RWPE2 (cell line): ENCODE data around the gene HEPACAM.

ENCODE experiments used
- ATAC-seq: fragments of 200-7000 bp; cut with Tn5 transposase; 3 replicates; pipeline ENCODE4 v1.9.1; 2021; ENCODE audit warnings: low read depth
- DNase-seq: peaks from one replicate; pipeline ENCODE4 v3.0.0-alpha.2; 2020; ENCODE audit warnings: low spot score
- H3K27ac ChIP-seq: fragments of 450-650 bp; 2 replicates; pipeline ENCODE4 v1.5.1; 2017; ENCODE audit warnings: mild to moderate bottlenecking; ENCODE audit not compliant: poor library complexity, severe bottlenecking
- H3K27me3 ChIP-seq: fragments of 250-450 bp; sonication (Bioruptor Pico); 2 replicates; pipeline ENCODE4 v1.5.1; 2021; ENCODE audit warnings: mild to moderate bottlenecking, moderate library complexity; ENCODE audit not compliant: insufficient read depth, poor library complexity, severe bottlenecking
- H3K36me3 ChIP-seq: fragments of 250-450 bp; sonication (Bioruptor Pico); 2 replicates; pipeline ENCODE4 v1.5.1; 2020; ENCODE audit warnings: low read depth, mild to moderate bottlenecking, moderate library complexity
- H3K4me1 ChIP-seq: fragments of 250-450 bp; sonication (Bioruptor Pico); 2 replicates; pipeline ENCODE4 v1.5.1; 2021; ENCODE audit warnings: mild to moderate bottlenecking, moderate library complexity; ENCODE audit not compliant: insufficient read depth, poor library complexity, severe bottlenecking
- H3K4me3 ChIP-seq: fragments of 250-450 bp; sonication (Bioruptor Pico); 2 replicates; pipeline ENCODE4 v1.5.1; 2021; ENCODE audit warnings: mild to moderate bottlenecking, moderate library complexity; ENCODE audit not compliant: severe bottlenecking
- H3K9me3 ChIP-seq: fragments of 250-450 bp; sonication (Bioruptor Pico); 2 replicates; pipeline ENCODE4 v1.5.1; 2021; ENCODE audit warnings: mild to moderate bottlenecking, moderate library complexity; ENCODE audit not compliant: severe bottlenecking
- TF ChIP-seq, protein P1 (sequence below): fragments of 450-650 bp; IDR thresholded peaks from one replicate; pipeline ENCODE4 v1.5.1; 2017; ENCODE audit warnings: mild to moderate bottlenecking, moderate library complexity; ENCODE audit not compliant: poor library complexity, severe bottlenecking

Gene HEPACAM

DNA sequence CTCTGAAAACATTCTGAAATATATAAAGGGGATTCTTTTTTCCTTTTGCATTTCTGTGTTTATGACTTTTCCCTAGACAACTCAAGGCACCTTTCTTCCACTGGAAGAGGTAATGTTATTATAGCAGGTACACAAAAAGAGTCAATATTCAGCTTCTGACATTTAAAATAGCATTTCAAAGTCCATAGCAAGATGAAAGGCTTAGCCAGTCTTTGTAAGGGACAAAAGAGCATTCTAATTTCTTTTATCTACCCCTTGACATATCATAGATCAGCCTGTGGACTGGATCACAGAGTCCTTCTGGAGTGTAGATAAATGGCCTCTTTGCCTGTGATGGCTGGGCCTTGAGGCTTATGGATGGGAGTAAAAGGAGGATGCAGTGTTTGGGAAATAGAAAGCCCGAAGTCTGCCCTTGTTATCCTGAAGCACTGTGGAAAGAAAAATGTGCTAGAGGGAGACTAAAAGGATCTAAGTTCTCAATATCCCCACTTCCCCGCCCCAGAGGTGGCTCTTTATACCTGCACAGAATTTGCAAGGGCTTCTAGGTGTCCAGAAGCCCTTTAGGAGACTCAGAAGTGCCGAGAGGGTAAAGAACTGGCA lies 1.6 kb upstream of the HEPACAM start:
- H3K4me1 ChIP-seq, result no peaks in the 10 kb centered on the region
- no peak overlapping the region for H3K4me3 ChIP-seq
- no peaks in the 10 kb centered on the region for H3K9me3 ChIP-seq
- DNase-seq (no peak), ATAC-seq (no peak)
- TF ChIP-seq, protein P1, sequence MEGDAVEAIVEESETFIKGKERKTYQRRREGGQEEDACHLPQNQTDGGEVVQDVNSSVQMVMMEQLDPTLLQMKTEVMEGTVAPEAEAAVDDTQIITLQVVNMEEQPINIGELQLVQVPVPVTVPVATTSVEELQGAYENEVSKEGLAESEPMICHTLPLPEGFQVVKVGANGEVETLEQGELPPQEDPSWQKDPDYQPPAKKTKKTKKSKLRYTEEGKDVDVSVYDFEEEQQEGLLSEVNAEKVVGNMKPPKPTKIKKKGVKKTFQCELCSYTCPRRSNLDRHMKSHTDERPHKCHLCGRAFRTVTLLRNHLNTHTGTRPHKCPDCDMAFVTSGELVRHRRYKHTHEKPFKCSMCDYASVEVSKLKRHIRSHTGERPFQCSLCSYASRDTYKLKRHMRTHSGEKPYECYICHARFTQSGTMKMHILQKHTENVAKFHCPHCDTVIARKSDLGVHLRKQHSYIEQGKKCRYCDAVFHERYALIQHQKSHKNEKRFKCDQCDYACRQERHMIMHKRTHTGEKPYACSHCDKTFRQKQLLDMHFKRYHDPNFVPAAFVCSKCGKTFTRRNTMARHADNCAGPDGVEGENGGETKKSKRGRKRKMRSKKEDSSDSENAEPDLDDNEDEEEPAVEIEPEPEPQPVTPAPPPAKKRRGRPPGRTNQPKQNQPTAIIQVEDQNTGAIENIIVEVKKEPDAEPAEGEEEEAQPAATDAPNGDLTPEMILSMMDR, result no peak
- H3K27ac ChIP-seq, result no peak overlapping the region
- H3K36me3 ChIP-seq, result no peaks in the 10 kb centered on the region
- H3K27me3 ChIP-seq, result no peaks in the 10 kb centered on the region

DNA sequence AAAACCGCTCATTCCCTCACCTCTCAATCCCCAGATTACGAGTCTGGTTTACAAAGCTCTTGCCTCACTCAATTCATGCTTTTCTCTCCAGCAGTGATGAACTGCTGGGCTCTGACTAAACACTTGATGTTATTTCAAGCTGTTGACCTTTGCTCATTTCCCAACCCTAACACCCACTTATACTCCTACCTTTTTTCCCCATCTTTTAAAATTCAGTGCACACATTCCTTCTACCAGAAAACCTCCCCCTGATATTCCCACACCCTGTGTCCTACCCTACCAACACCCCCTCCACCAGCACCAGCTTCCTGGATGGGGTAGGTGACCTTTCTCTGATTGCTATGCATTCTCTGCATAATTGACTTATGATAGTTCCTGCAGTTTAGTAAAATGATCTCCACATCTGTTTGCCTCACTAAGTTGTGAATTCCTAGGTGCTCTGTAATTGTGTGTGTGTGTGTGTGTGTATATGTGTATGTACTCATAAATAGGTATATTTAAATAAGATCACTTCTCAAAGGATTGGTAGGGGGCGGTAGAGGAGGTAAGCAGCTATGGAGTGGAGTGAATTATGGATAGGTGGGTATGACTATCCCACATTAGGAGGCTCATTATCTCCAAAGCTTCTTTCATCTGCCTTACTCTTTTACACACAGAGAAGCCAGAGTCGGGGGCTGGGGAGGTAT lies 842 bp downstream of the HEPACAM start:
- Histone ChIP-seq H3K36me3 (no peaks in the 10 kb centered on the region), H3K27ac (no peak overlapping the region), H3K27me3 (no peaks in the 10 kb centered on the region), H3K4me1 (no peaks in the 10 kb centered on the region), H3K4me3 (no peak overlapping the region), H3K9me3 (no peaks in the 10 kb centered on the region)
- no peak for DNase-seq
- TF ChIP-seq, protein P1, result no peak
- peak; percentile 70 for ATAC-seq

DNA sequence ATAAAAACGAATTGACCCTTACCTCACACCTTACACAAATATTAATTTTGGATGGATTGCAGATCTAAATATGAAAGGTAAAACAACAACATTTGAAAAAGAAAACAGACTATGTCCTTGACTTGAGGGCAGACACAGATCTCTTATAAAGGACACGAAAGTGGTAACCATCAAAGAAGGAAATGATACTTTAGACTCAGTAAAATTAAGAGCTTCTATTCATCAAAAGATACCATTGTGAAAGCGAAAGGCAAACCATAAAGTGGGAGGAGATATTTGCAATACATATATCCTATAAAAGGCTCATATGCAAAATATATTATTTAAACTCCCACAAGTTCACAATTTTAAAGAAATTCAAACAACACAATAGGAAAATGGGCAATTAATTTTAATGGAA lies 5.0 kb downstream of the HEPACAM start:
- DNase-seq (no peak), ATAC-seq (no peak)
- H3K9me3 ChIP-seq, result no peaks in the 10 kb centered on the region
- TF ChIP-seq, protein P1, result no peak
- no peaks in the 10 kb centered on the region for H3K27me3 ChIP-seq
- no peaks in the 10 kb centered on the region for H3K36me3 ChIP-seq
- no peak overlapping the region for H3K27ac ChIP-seq
- H3K4me3 ChIP-seq, result no peak overlapping the region
- H3K4me1 ChIP-seq, result no peaks in the 10 kb centered on the region

DNA sequence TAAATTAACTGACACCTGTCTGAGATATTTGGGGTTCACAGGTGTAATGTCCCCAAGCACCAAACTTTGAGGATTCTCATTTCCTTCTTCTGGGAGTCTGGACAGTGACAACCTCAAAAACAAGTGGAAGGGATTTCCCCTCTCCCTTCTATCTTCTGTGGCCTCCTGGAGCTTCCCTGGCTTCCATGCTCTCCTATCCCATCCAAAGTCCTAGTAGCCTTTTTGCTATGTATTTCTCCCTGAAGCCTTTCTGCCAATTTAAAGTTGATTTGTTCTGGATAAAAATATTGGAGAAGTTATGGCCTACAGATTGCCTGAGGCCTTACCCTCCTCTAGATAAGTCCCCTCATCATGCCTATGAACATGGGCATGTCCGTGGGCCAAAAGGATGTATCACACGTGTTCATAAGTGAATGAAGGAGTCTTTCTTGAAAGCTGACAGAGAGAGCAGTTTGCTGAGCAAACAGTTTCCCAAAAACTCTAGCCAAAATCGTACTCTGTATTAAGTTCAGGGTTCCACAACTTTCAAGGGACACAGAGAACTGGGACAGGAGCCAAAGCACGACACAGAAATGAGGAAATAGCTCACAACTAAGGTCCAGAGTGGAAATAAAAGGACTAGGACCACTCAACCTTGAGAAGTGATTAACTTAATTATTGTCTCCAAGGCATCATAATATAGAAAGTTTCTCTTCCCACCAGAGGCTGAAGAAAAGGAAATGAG lies 6.7 kb downstream of the HEPACAM start:
- H3K27ac ChIP-seq, result no peak overlapping the region
- no peaks in the 10 kb centered on the region for H3K36me3 ChIP-seq
- no peaks in the 10 kb centered on the region for H3K4me1 ChIP-seq
- no peak for DNase-seq
- TF ChIP-seq, protein P1, result no peak
- no peak for ATAC-seq
- H3K9me3 ChIP-seq, result no peaks in the 10 kb centered on the region
- H3K4me3 ChIP-seq, result no peak overlapping the region
- no peaks in the 10 kb centered on the region for H3K27me3 ChIP-seq
